GM12874 (cell line): Measurements from ENCODE around the gene VAMP8.

Experiments
- CTCF ChIP-seq: IDR thresholded peaks from 2 replicates; pipeline ENCODE4 v1.5.1; 2011; ENCODE audit warnings: low read depth, mild to moderate bottlenecking, control low read depth, low read length, moderate library complexity; ENCODE audit not compliant: insufficient read depth

VAMP8 gene

DNA sequence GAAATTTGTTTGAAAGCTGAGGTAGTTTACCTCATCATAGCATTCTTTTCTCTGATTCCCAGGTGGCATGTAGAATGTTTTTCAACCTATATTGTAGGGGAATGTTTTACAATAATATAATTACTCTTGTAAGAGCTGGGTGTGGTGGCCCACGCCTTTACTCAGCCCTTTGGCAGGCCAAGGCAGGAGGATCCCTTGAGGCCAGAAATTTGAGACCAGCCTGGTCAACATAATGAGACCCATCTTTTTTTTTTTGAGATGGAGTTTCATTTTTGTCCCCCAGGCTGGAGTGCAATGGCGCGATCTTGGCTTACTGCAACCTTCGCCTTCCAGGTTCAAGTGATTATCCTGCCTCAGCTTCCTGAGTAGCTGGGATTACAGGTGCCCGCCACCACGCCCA lies 42.2 kb downstream of the VAMP8 start:
- TF ChIP-seq CTCF: no peak

- no peak for TF ChIP-seq CTCF
These were observed 44.0 kb downstream of the VAMP8 start for GRCh38 chr2:85621338-85621737.

- TF ChIP-seq CTCF: no peak
These were observed 46.6 kb downstream of the VAMP8 start for GRCh38 chr2:85623991-85624390.

DNA sequence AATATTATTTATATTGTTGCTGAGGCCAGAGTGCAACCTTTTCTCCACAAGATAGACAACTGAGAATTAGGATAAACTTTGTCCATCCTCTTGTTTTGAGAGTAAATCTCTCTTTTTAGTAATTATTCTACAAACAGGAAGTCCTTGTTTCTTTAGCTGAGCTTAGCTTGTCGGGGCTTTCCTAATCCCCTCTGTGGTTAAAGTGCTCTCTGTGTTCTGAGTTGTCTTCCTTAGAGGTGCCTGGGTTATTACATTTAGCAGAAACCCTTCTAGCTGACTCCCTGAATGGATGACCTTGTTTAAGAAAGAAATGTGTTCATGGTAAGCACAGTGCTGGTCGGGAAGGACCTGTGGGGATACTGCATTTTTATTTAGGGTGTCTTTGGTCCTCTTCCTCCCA lies 51.3 kb downstream of the VAMP8 start:
- no peak for TF ChIP-seq CTCF

DNA sequence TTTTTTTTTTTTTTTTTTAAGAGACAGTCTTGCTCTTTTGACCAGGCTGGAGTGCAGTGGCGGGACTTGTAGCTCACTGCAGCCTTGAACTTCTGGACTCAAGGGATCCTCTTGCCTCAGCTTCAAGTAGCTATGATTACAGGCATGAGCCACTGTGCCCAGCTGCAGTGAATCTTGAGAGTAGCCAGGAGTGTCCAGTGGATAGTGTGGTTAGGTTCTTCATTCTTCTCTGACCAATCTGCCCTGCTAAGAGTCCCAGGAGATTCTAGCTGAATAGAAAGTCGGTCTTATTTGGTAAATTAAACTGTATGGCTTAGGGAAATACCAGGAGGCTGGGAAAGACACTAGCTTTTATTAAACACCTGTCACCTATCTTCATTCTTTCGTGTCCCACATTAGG lies 53.9 kb downstream of the VAMP8 start:
- no peak for TF ChIP-seq CTCF
